HL-60 (cell line): Measurements from ENCODE around the gene RPP30.
"Not testable (repeated sequence)": the region's sequence is repeated elsewhere in the genome, so short reads cannot be mapped to it uniquely, and the experiment has no call there.

Experiments used
- DNase-seq, 2 experiments: peaks; one replicate each; pipeline ENCODE4 v3.0.0-alpha.2; 2010 to 2020; ENCODE audit warnings: low read depth in 1 of 2, low spot score in 1 of 2
- H3K27ac ChIP-seq: fragments of 250-450 bp; sonication (Bioruptor Pico); replicated peaks from 2 replicates; pipeline ENCODE4 v1.5.1; 2020; ENCODE audit warnings: mild to moderate bottlenecking, moderate library complexity
- H3K27me3 ChIP-seq: fragments of 250-450 bp; sonication (Bioruptor Pico); 2 replicates; pipeline ENCODE4 v1.5.1; 2021; ENCODE audit warnings: mild to moderate bottlenecking, moderate library complexity; ENCODE audit not compliant: insufficient read depth, poor library complexity, severe bottlenecking
- H3K4me3 ChIP-seq: replicated peaks from 2 replicates; pipeline ENCODE4 v1.5.1; 2011; ENCODE audit warnings: mild to moderate bottlenecking, control low read depth, low read length; ENCODE audit not compliant: insufficient read depth
- CTCF ChIP-seq: IDR thresholded peaks from one replicate; pipeline ENCODE4 v1.5.1; 2011; ENCODE audit warnings: low read length, control low read depth, inconsistent platforms; ENCODE audit not compliant: insufficient read depth
- GABPA ChIP-seq: IDR thresholded peaks from 2 replicates; pipeline ENCODE4 v1.6.1; 2012; ENCODE audit warnings: low read depth
- POLR2AphosphoS5 ChIP-seq: IDR thresholded peaks from 2 replicates; pipeline ENCODE4 v1.6.1; 2012; ENCODE audit warnings: low read depth
- REST ChIP-seq: IDR thresholded peaks from 2 replicates; pipeline ENCODE4 v1.6.1; 2012; ENCODE audit warnings: low read depth; ENCODE audit not compliant: insufficient replicate concordance
- SPI1 ChIP-seq: IDR thresholded peaks from 2 replicates; pipeline ENCODE4 v1.6.1; 2012; ENCODE audit warnings: low read depth, mild to moderate bottlenecking, borderline replicate concordance

Gene RPP30

GRCh38 chr10:90939648-90940047, 67.9 kb downstream of the RPP30 start:
- no peak overlapping the region for H3K4me3 ChIP-seq
- no peaks in the 10 kb centered on the region for H3K27me3 ChIP-seq
- no peak overlapping the region for H3K27ac ChIP-seq
- TF ChIP-seq POLR2AphosphoS5 (no peak), REST (no peak), GABPA (no peak), CTCF (no peak), SPI1 (no peak)
- DNase-seq = no peak

- not testable (repeated sequence) for H3K4me3 ChIP-seq, H3K27me3 ChIP-seq, H3K27ac ChIP-seq, DNase-seq
These were observed 71.2 kb downstream of the RPP30 start for GRCh38 chr10:90942980-90943379.

- Histone ChIP-seq H3K27ac (no peak overlapping the region), H3K27me3 (no peaks in the 10 kb centered on the region), H3K4me3 (no peak overlapping the region)
- no peak for DNase-seq
- TF ChIP-seq REST (no peak), POLR2AphosphoS5 (no peak), GABPA (no peak), SPI1 (no peak), CTCF (no peak)
These were observed 73.0 kb downstream of the RPP30 start for GRCh38 chr10:90944749-90945148.

- H3K4me3 ChIP-seq = no peak overlapping the region
- TF ChIP-seq POLR2AphosphoS5 (no peak), REST (no peak), SPI1 (no peak), GABPA (no peak), CTCF (no peak)
- DNase-seq = no peak
- H3K27me3 ChIP-seq = no peaks in the 10 kb centered on the region
- no peak overlapping the region for H3K27ac ChIP-seq
These were observed 73.8 kb downstream of the RPP30 start for GRCh38 chr10:90945491-90946070.
